Bone marrow (tissue), 2 donors: ENCODE results near the gene IRAK1.
"Not testable (repeated sequence)": the region's sequence is repeated elsewhere in the genome, so short reads cannot be mapped to it uniquely, and the experiment has no call there.

Source experiments
- DNase-seq, 2 donors: peaks; one replicate each; lab custom pipeline; 2025; lab: John Stamatoyannopoulos, UW

The IRAK1 gene

GRCh38 chrX:153995504-153995903 lies 24.2 kb downstream of the IRAK1 start:
- no peak for DNase-seq

GRCh38 chrX:153994398-153994797 lies 25.3 kb downstream of the IRAK1 start:
- DNase-seq = not testable (repeated sequence)

GRCh38 chrX:153993978-153994377 lies 25.7 kb downstream of the IRAK1 start:
- DNase-seq = no peak

GRCh38 chrX:153993079-153993478 lies 26.6 kb downstream of the IRAK1 start:
- DNase-seq = no peak

GRCh38 chrX:153992180-153992579 lies 27.5 kb downstream of the IRAK1 start:
- DNase-seq = no peak

- no peak for DNase-seq
These were observed 28.6 kb downstream of the IRAK1 start for GRCh38 chrX:153991013-153991580.

GRCh38 chrX:153989973-153990655 lies 29.6 kb downstream of the IRAK1 start:
- DNase-seq = no peak

GRCh38 chrX:153988493-153988892 lies 31.2 kb downstream of the IRAK1 start:
- no peak for DNase-seq

GRCh38 chrX:153984351-153985178 lies 35.1 kb downstream of the IRAK1 start:
- DNase-seq = no peak

- DNase-seq = no peak
These were observed 36.3 kb downstream of the IRAK1 start for GRCh38 chrX:153983321-153983801.

GRCh38 chrX:153981771-153982533 lies 37.8 kb downstream of the IRAK1 start:
- peak in 1 of 2 donors; percentile 60 for DNase-seq

- DNase-seq = no peak
These were observed 38.5 kb downstream of the IRAK1 start for GRCh38 chrX:153981231-153981630.

- not testable (repeated sequence) for DNase-seq
These were observed 39.3 kb downstream of the IRAK1 start for GRCh38 chrX:153980394-153980793.

GRCh38 chrX:153974726-153975286 lies 44.9 kb downstream of the IRAK1 start:
- DNase-seq = no peak

- DNase-seq = no peak
These were observed 45.5 kb downstream of the IRAK1 start for GRCh38 chrX:153974003-153974725.

GRCh38 chrX:153973127-153974002 lies 46.3 kb downstream of the IRAK1 start:
- no peak for DNase-seq

GRCh38 chrX:153972368-153973126 lies 47.2 kb downstream of the IRAK1 start, which contains the start of gene TMEM187:
Gene TMEM187 (plus strand): TSS chrX:153972754. CDS start chrX:153982063, 9,309 bp downstream.
- peak; percentile 42 to 52 for DNase-seq

- peak; percentile 71 to 92 for DNase-seq
These were observed 48.0 kb downstream of the IRAK1 start, which contains the start of gene HCFC1 for GRCh38 chrX:153971450-153972367. Gene HCFC1 (minus strand): TSS chrX:153971818. CDS start chrX:153970840, 978 bp downstream.
